Lower lobe of right lung (tissue), 2 donors: ENCODE results near the gene UBAC2. TPM values are rescaled to one million over a fixed set of nuclear protein-coding genes. Genes with fewer than 3 reads are reported as not detected.
"Not testable (repeated sequence)": the region's sequence is repeated elsewhere in the genome, so short reads cannot be mapped to it uniquely, and the experiment has no call there.

ENCODE experiments used
- ATAC-seq, 2 donors: fragments of 200-7000 bp; cut with Tn5 transposase; one replicate each; pipeline ENCODE4 v1.9.1; 2020 to 2022; ENCODE audit warnings: mild to moderate bottlenecking in 2 of 2, moderate library complexity in 2 of 2
- DNase-seq: peaks from one replicate; pipeline ENCODE4 v3.0.0-alpha.2; 2020
- H3K27ac ChIP-seq: fragments of 200-600 bp; one replicate; pipeline ENCODE4 v1.8.0; 2022
- H3K27me3 ChIP-seq: fragments of 200-600 bp; one replicate; pipeline ENCODE4 v1.8.0; 2022; ENCODE audit warnings: low read depth
- H3K36me3 ChIP-seq: fragments of 200-600 bp; one replicate; pipeline ENCODE4 v1.8.0; 2022; ENCODE audit warnings: mild to moderate bottlenecking
- H3K4me1 ChIP-seq: fragments of 200-600 bp; one replicate; pipeline ENCODE4 v1.8.0; 2022
- H3K4me3 ChIP-seq: fragments of 200-600 bp; one replicate; pipeline ENCODE4 v1.8.0; 2022; ENCODE audit warnings: mild to moderate bottlenecking
- H3K9me3 ChIP-seq: fragments of 200-600 bp; one replicate; pipeline ENCODE4 v1.8.0; 2022
- intact Hi-C: fragments of 100-400 bp; cut with DNase I; formaldehyde crosslinking; loops from one replicate; pipeline ENCODE4 v1.11.0; 2022
- total RNA-seq: library from RNA; stranded (reverse); fragmentation: NEBNext Ultra II Directional; extraction: Animal tissue kit (Norgen Biotek cat#: 25700); gene quantifications from one replicate; pipeline ENCODE4 v1.2.1, GENCODE V29; 2021
- TF ChIP-seq, protein P1 (sequence below): fragments of 200-600 bp; IDR thresholded peaks from one replicate; pipeline ENCODE4 v1.8.0; 2022; ENCODE audit warnings: antibody characterized with exemption, mild to moderate bottlenecking
- donor health status: DM: no; HTN: yes; CAD: no; lungs with severe emphysema.

UBAC2 gene
- total RNA-seq, 1 donor from 2014 or later: 44.5 TPM

DNA sequence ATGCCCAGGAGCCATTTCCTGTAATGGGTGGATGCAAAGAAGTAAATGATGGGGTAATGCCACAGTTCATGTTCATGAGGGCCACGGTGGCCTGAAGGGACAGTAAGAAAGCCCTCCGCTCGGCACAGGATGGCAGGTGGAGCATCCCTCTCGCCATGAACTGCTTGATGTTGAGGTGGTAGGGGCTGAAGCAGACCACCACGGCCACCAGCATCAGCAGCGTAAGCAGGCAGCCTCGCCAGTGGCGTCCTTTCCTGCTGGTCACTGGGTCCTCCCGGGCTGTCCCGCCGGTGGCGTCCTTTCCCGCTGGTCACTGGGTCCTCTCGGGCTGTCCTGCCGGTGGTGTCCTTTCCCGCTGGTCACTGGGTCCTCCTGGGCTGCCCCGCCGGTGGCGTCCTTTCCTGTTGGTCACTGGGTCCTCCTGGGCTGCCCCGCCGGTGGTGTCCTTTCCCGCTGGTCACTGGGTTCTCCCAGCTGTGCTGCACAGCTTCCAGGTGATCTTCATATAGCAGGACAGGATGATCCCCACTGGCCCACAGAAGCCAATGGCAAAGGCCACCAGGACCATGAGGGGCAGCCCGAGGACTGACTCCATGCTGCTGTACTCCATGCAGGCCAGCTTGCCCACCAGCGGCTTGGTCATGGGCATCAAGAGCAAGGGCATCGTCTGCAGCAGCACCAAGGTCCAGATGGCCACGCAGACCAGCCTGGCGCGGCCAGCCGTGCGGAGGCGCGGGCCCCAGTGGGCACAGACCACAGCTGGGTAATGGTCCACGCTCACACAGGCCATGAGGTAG lies 207.4 kb downstream of the UBAC2 start:
- no peaks in the 10 kb centered on the region for H3K27me3 ChIP-seq
- TF ChIP-seq, protein P1, sequence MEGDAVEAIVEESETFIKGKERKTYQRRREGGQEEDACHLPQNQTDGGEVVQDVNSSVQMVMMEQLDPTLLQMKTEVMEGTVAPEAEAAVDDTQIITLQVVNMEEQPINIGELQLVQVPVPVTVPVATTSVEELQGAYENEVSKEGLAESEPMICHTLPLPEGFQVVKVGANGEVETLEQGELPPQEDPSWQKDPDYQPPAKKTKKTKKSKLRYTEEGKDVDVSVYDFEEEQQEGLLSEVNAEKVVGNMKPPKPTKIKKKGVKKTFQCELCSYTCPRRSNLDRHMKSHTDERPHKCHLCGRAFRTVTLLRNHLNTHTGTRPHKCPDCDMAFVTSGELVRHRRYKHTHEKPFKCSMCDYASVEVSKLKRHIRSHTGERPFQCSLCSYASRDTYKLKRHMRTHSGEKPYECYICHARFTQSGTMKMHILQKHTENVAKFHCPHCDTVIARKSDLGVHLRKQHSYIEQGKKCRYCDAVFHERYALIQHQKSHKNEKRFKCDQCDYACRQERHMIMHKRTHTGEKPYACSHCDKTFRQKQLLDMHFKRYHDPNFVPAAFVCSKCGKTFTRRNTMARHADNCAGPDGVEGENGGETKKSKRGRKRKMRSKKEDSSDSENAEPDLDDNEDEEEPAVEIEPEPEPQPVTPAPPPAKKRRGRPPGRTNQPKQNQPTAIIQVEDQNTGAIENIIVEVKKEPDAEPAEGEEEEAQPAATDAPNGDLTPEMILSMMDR: no peak
- DNase-seq (no peak), ATAC-seq (no peak)
- no peaks in the 10 kb centered on the region for H3K9me3 ChIP-seq
- H3K4me3 ChIP-seq: no peak overlapping the region
- no peaks in the 10 kb centered on the region for H3K36me3 ChIP-seq
- intact Hi-C loops: no loop called here
- H3K27ac ChIP-seq: no peak overlapping the region
- peaks cover 4% of the 10 kb centered on the region for H3K4me1 ChIP-seq

DNA sequence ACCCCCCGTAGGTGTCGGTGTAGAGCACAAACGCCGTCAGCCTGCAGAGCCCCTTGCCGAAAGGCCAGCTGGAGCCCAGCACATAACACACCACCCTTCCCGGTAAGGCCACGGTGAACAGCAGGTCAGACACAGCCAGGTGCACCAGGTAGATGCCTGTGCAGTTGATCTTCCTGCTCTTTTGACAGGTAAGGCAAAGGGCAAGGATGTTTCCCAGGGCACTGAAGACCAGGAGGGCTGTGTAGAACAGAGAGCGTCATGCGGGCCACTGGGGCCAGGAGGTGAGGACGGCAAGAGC lies 208.0 kb downstream of the UBAC2 start:
- no peaks in the 10 kb centered on the region for H3K9me3 ChIP-seq

DNA sequence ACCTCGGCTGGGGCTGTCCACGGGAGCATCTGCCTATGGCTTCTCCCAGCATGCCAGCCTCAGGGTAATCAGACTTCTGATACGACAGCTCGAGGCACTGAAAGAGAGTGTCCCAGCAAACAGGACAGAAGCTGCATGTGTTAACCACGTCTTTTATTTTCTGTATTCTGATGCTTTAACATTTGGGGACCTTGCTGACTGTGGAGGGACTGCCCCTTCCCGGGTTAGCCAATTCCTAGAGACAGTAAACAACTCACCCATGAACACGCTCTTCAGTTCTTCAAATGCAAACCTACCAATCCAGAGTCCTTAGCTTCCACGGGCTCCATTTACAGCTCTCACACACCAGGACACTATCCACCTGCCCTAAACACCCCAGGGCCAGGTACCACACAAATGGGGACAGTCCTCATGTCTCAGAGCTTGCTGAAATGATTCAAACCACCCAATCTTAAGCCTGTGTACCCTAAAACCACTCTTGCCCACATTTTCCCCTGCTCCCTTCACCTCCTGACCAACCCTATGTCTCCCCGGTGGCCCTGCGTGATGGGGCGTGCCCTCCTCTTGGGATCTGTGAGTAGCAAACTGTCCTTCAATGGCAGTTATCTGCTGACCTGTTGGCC lies 208.9 kb downstream of the UBAC2 start:
- H3K27ac ChIP-seq, DNase-seq, H3K4me3 ChIP-seq, H3K27me3 ChIP-seq, H3K9me3 ChIP-seq, intact Hi-C loops, H3K4me1 ChIP-seq, H3K36me3 ChIP-seq, ATAC-seq: not testable (repeated sequence)

More for the DNA sequence above, 208.0 kb downstream of the UBAC2 start:
- Histone ChIP-seq H3K36me3 (no peaks in the 10 kb centered on the region), H3K27ac (no peak overlapping the region), H3K4me3 (no peak overlapping the region), H3K4me1 (peaks cover 4% of the 10 kb centered on the region), H3K27me3 (no peaks in the 10 kb centered on the region)
- ATAC-seq (peak in 1 of 2 donors; percentile 20), DNase-seq (no peak)
- intact Hi-C loops: no loop called here
- TF ChIP-seq, protein P1: no peak

DNA sequence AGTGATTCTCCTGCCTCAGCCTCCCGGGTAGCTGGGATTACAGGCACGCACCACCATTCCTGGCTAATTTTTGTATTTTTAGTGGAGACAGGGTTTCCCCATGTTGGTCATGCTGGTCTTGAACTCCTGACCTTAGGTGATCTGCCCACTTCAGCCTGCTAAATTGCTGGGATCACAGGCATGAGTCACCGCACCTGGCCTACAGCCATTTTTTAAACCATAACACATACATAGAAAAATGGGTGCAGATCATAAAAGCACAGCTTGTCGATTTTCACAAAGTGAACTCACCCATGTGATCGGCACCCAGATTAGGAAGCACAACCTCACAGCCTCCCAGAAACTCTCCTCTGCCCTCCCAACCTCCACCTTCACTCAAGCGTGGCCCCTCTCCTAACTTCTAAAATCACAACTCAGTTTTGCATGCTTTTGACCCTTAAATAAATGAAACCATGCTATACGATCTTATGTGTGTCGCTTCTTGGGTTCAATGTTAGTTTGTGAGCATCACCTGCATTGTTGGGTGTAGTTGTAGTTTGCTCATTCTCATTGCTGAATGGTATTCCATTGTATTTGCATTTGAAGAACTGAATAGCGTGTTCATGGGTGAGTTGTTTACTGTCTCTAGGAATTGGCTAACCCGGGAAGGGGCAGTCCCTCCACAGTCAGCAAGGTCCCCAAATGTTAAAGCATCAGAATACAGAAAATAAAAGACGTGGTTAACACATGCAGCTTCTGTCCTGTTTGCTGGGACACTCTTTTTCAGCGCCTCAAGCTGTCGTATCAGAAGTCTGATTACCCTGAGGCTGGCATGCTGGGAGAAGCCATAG lies 210.2 kb downstream of the UBAC2 start:
- H3K36me3 ChIP-seq, H3K4me1 ChIP-seq, H3K9me3 ChIP-seq, H3K27ac ChIP-seq, DNase-seq, intact Hi-C loops, H3K4me3 ChIP-seq, ATAC-seq, H3K27me3 ChIP-seq: not testable (repeated sequence)

DNA sequence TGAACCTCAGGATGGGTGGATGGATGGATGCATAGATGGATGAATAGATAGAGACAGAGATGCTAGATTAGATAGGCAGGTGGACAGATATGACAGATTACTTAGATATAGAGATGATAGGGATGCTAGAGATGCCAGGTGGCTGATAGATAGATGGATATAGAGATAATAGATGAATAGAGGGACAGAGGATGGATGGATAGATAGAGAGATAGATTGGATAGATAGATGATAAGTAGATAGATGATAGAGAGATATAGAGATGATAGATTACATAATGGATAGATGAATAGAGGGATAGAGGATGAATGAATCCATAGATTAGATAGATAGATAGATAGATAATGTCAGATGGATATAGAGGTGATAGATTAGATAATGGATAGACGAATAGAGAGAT lies 212.2 kb downstream of the UBAC2 start:
- ATAC-seq: no peak
- TF ChIP-seq, protein P1: no peak
- Histone ChIP-seq H3K4me1 (no peaks in the 10 kb centered on the region), H3K9me3 (no peaks in the 10 kb centered on the region), H3K27ac (no peak overlapping the region), H3K4me3 (no peak overlapping the region), H3K36me3 (no peaks in the 10 kb centered on the region), H3K27me3 (no peaks in the 10 kb centered on the region)
- DNase-seq: no peak
- intact Hi-C loops: no loop called here

DNA sequence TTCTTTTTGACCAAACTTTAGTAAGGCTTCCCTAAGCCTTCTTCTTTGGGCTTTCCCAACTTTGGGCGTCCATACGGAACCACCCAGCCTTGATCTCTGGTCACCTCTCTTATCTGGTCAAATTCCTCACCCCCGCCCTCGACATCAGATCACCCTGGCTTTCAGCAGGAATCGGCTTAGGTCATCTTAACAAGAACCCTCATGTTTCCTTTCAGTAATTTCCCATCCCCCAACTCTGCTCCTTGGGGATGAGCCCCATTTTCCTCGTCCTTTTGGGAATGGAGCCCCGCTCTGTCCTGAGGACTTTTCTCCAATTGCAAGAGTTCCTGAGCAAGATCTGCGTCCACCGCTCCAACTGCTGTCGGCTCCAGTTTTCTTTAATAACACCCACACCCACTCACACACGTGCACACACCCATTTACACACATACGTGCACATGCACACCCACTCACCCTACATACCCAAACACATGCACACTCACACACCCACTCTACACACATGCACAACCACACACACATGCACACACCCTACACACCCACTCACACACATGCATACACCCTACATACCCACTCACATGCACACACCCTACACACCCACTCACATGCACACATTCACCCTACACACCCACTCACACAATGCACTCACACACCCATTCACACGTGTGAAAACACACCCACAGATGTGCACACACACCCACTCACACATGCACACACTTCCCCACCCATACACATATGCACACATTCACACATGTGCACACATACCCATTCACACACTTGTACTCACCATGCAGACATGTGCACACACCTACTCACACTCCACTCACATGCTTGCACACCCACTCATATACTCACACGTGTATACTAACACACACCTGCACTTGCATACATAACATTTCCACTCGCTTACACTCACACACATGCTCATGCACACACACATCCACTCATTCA lies 213.7 kb downstream of the UBAC2 start:
- Histone ChIP-seq H3K36me3 (no peaks in the 10 kb centered on the region), H3K27ac (no peak overlapping the region), H3K4me1 (no peaks in the 10 kb centered on the region), H3K9me3 (no peaks in the 10 kb centered on the region), H3K27me3 (no peaks in the 10 kb centered on the region), H3K4me3 (no peak overlapping the region)
- DNase-seq: no peak
- intact Hi-C loops: no loop called here
- TF ChIP-seq, protein P1: no peak
- no peak for ATAC-seq
